Activated T-helper 1 cell treated with anti-CD3 and anti-CD28 coated beads, Interleukin-12 subunit alpha, Interleukin-12 subunit beta, Interleukin-2, Interleukin-4 antibody, amounts not matched to agents 30 ng/mL and 10 ng/mL and 1 ng/mL, durations not matched to agents 14 hours and 24 hours and 36 hours (primary cell): Measurements from ENCODE around the gene DDC. TPM values are rescaled to one million over a fixed set of nuclear protein-coding genes. Genes with fewer than 3 reads are reported as not detected.
"Not testable (repeated sequence)": the region's sequence is repeated elsewhere in the genome, so short reads cannot be mapped to it uniquely, and the experiment has no call there.

Experiments used
- DNase-seq: peaks from one replicate; pipeline ENCODE4 v3.0.0; 2021; ENCODE audit warnings: low spot score
- H3K27ac Mint-ChIP-seq: one replicate; pipeline ENCODE4 v1.8.0; 2021; ENCODE audit warnings: mild to moderate bottlenecking, mixed read lengths
- H3K27me3 Mint-ChIP-seq: one replicate; pipeline ENCODE4 v1.8.0; 2022; ENCODE audit warnings: mild to moderate bottlenecking, moderate library complexity, mixed read lengths; ENCODE audit not compliant: insufficient read depth
- H3K36me3 Mint-ChIP-seq: one replicate; pipeline ENCODE4 v1.8.0; 2021; ENCODE audit warnings: low read depth, mixed read lengths
- H3K4me1 Mint-ChIP-seq: one replicate; pipeline ENCODE4 v1.8.0; 2021; ENCODE audit warnings: low read depth, mixed read lengths
- H3K4me3 Mint-ChIP-seq: one replicate; pipeline ENCODE4 v1.8.0; 2021; ENCODE audit warnings: mild to moderate bottlenecking, moderate library complexity, mixed read lengths
- H3K9me3 Mint-ChIP-seq: one replicate; pipeline ENCODE4 v1.8.0; 2021; ENCODE audit warnings: mixed read lengths
- intact Hi-C: fragments of 100-400 bp; cut with micrococcal nuclease; formaldehyde crosslinking; loops from one replicate; pipeline ENCODE4 v1.15.1; 2024
- total RNA-seq: library from RNA; stranded (reverse); gene quantifications from 2 replicates; pipeline ENCODE4 v1.2.3, GENCODE V29; 2022

DDC gene
- total RNA-seq, 1 donor from 2014 or later, result not detected

GRCh38 chr7:50519350-50519749, 45.9 kb downstream of the DDC start:
- H3K4me3 Mint-ChIP-seq, intact Hi-C loops, DNase-seq, H3K36me3 Mint-ChIP-seq, H3K27ac Mint-ChIP-seq, H3K4me1 Mint-ChIP-seq: not testable (repeated sequence)
- Mint-ChIP-seq H3K27me3 (peaks cover 37% of the 10 kb centered on the region), H3K9me3 (peaks cover 14% of the 10 kb centered on the region)

- Mint-ChIP-seq H3K9me3 (peaks cover 11% of the 10 kb centered on the region), H3K36me3 (no peaks in the 10 kb centered on the region), H3K4me3 (no peak overlapping the region), H3K27ac (no peak overlapping the region), H3K27me3 (peaks cover 10% of the 10 kb centered on the region), H3K4me1 (no peaks in the 10 kb centered on the region)
- no peak for DNase-seq
- intact Hi-C loops, result no loop called here
Measured at GRCh38 chr7:50513166-50513871, 51.9 kb downstream of the DDC start.

- Mint-ChIP-seq H3K4me3 (no peak overlapping the region), H3K27me3 (peaks cover 10% of the 10 kb centered on the region), H3K9me3 (peaks cover 9% of the 10 kb centered on the region), H3K4me1 (no peaks in the 10 kb centered on the region), H3K36me3 (no peaks in the 10 kb centered on the region), H3K27ac (no peak overlapping the region)
- intact Hi-C loops, result no loop called here
- no peak for DNase-seq
Measured at GRCh38 chr7:50512384-50512783, 52.8 kb downstream of the DDC start.

GRCh38 chr7:50509459-50509858, 55.7 kb downstream of the DDC start:
- Mint-ChIP-seq H3K27me3 (peaks cover 12% of the 10 kb centered on the region), H3K4me3 (no peak overlapping the region), H3K27ac (no peak overlapping the region), H3K36me3 (no peaks in the 10 kb centered on the region), H3K4me1 (no peaks in the 10 kb centered on the region), H3K9me3 (no peaks in the 10 kb centered on the region)
- DNase-seq, result no peak
- intact Hi-C loops, result no loop called here

GRCh38 chr7:50508471-50508943, 56.7 kb downstream of the DDC start:
- DNase-seq, result no peak
- intact Hi-C loops, result no loop called here
- H3K4me1 Mint-ChIP-seq, result no peaks in the 10 kb centered on the region

GRCh38 chr7:50507898-50508470, 57.2 kb downstream of the DDC start:
- Mint-ChIP-seq H3K4me1 (no peaks in the 10 kb centered on the region), H3K36me3 (no peaks in the 10 kb centered on the region), H3K4me3 (no peak overlapping the region), H3K9me3 (no peaks in the 10 kb centered on the region), H3K27ac (no peak overlapping the region), H3K27me3 (peaks cover 13% of the 10 kb centered on the region)
- intact Hi-C loops, result no loop called here
- DNase-seq, result no peak

More at GRCh38 chr7:50508471-50508943, 56.7 kb downstream of the DDC start:
- Mint-ChIP-seq H3K36me3 (no peaks in the 10 kb centered on the region), H3K27ac (no peak overlapping the region), H3K27me3 (peaks cover 13% of the 10 kb centered on the region), H3K9me3 (no peaks in the 10 kb centered on the region), H3K4me3 (no peak overlapping the region)

- H3K36me3 Mint-ChIP-seq, result no peaks in the 10 kb centered on the region
- intact Hi-C loops, result no loop called here
Measured at GRCh38 chr7:50505553-50506210, 59.5 kb downstream of the DDC start.

GRCh38 chr7:50504646-50505546, 60.3 kb downstream of the DDC start:
- no peaks in the 10 kb centered on the region for H3K4me1 Mint-ChIP-seq
- no peaks in the 10 kb centered on the region for H3K9me3 Mint-ChIP-seq
- H3K36me3 Mint-ChIP-seq, result no peaks in the 10 kb centered on the region

More at GRCh38 chr7:50505553-50506210, 59.5 kb downstream of the DDC start:
- H3K27me3 Mint-ChIP-seq, result peaks cover 13% of the 10 kb centered on the region
- no peak for DNase-seq
- no peaks in the 10 kb centered on the region for H3K9me3 Mint-ChIP-seq
- no peak overlapping the region for H3K4me3 Mint-ChIP-seq
- H3K4me1 Mint-ChIP-seq, result no peaks in the 10 kb centered on the region
- H3K27ac Mint-ChIP-seq, result no peak overlapping the region

GRCh38 chr7:50502947-50503346, 62.3 kb downstream of the DDC start:
- no peaks in the 10 kb centered on the region for H3K36me3 Mint-ChIP-seq
- intact Hi-C loops, result no loop called here
- no peaks in the 10 kb centered on the region for H3K9me3 Mint-ChIP-seq

More at GRCh38 chr7:50504646-50505546, 60.3 kb downstream of the DDC start:
- DNase-seq, result no peak
- intact Hi-C loops, result no loop called here
- Mint-ChIP-seq H3K27ac (no peak overlapping the region), H3K4me3 (no peak overlapping the region), H3K27me3 (peaks cover 14% of the 10 kb centered on the region)

GRCh38 chr7:50502001-50502684, 63.1 kb downstream of the DDC start:
- intact Hi-C loops, result no loop called here
- Mint-ChIP-seq H3K4me3 (no peak overlapping the region), H3K27ac (no peak overlapping the region)

More at GRCh38 chr7:50502947-50503346, 62.3 kb downstream of the DDC start:
- no peak for DNase-seq
- Mint-ChIP-seq H3K4me3 (no peak overlapping the region), H3K27ac (no peak overlapping the region), H3K4me1 (no peaks in the 10 kb centered on the region), H3K27me3 (peaks cover 18% of the 10 kb centered on the region)

GRCh38 chr7:50499092-50499491, 66.1 kb downstream of the DDC start:
- Mint-ChIP-seq H3K27ac (no peak overlapping the region), H3K9me3 (no peaks in the 10 kb centered on the region), H3K4me1 (no peaks in the 10 kb centered on the region), H3K4me3 (no peak overlapping the region), H3K36me3 (no peaks in the 10 kb centered on the region), H3K27me3 (peaks cover 21% of the 10 kb centered on the region)
- DNase-seq, result no peak
- intact Hi-C loops, result no loop called here

More at GRCh38 chr7:50502001-50502684, 63.1 kb downstream of the DDC start:
- DNase-seq, result no peak
- Mint-ChIP-seq H3K36me3 (no peaks in the 10 kb centered on the region), H3K4me1 (no peaks in the 10 kb centered on the region), H3K9me3 (no peaks in the 10 kb centered on the region), H3K27me3 (peaks cover 18% of the 10 kb centered on the region)

- peaks cover 22% of the 10 kb centered on the region for H3K27me3 Mint-ChIP-seq
- H3K36me3 Mint-ChIP-seq, result no peaks in the 10 kb centered on the region
- no peak for DNase-seq
- H3K27ac Mint-ChIP-seq, result no peak overlapping the region
- no peaks in the 10 kb centered on the region for H3K4me1 Mint-ChIP-seq
- H3K9me3 Mint-ChIP-seq, result no peaks in the 10 kb centered on the region
- H3K4me3 Mint-ChIP-seq, result no peak overlapping the region
- intact Hi-C loops, result no loop called here
Measured at GRCh38 chr7:50497968-50498367, 67.2 kb downstream of the DDC start.
